ENCODE measurements around the gene CHEK1. TPM values are rescaled to one million over a fixed set of nuclear protein-coding genes. Genes with fewer than 3 reads are reported as not detected.

CHEK1 gene
- total RNA-seq, 2 donors from 2014 or later = 1.8 to 3.2 TPM

DNA sequence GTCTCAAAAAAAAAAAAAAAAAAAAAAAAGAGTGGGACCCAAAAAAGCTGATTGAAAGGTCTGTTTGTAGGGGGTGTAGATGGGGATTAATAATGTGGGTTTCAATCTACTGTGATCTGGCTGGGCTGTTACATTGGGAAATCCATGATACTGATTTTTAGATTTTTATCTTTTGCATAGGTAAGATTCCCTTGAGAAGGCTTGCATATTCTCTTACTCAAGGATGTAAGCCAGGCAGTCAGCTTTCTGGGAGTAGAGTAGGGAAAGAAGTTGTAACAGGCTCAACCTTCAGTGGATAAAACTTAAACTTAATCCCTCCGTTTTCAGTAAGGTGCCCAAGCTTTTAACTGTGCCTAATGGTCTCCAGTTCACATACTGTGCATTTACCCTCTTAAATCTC is 1.9 kb upstream of the CHEK1 start:
- intact Hi-C loops (cut with DNase I) = loop anchor here in 1 of 2 donors (10.0 kb wide), 1 partner anchor 48 kb away; no protein-coding TSS in a partner anchor
- DNase-seq (no peak), ATAC-seq (no peak)

DNA sequence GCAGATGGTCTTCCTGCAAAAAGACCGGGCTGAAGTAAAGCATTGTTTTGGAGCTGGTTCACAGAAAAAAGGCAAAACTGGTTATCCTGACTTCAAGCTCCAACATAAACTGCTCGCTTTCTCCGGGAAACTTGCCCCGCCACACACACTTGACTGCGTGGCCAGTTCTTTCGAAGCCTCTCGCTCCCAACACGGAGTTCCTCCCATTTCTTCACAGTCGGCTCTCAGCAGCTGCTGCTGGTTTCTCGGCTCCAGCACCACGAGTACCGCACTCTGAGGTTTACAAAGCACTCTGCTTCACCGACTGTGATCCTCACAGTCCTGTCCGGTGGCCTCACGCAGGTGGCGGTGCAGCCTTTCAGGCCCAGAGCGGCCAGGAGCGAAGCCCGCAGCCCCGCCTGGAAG is 264 bp downstream of the CHEK1 start:
- intact Hi-C loops (cut with DNase I) = loop anchor here (2.0 to 10.0 kb wide), 2 partner anchors 32 to 50 kb away; partner anchors contain the start of gene STT3A (in 1 of the 2)
- ATAC-seq (peak; percentile 51), DNase-seq (no peak)

DNA sequence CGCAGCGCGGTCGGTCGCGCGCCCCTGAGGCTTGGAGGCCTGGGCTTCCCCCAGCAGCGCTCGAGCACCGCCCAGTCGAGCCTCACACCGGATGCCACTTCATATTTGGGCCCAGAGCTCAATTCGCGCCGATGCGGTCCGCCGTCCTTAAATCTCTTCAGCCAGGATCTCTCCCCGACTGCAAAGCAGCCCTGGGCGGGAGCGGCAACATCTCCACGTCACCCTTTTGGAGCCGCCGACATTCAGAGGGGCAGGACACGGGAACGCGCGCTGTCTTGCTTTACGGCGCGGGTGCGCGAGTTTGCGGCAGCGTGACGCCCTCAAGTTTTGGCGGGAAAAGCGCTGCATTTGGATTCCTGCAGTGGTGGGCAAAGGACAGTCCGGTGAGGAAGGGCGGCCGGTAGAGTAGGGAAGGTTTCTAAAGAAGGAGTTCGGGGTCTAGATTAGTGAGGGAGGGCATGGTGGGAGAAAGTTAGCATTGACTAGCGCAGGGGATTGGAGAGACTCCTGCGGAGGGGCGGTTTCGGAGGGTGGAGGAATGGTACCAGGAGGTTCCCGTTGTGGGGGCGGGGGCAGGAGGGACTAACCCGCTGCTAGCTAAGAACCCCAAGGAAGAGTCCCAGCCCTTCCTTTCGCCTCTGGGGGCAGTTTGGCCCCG is 796 bp downstream of the CHEK1 start:
- peak; percentile 89 for DNase-seq
- intact Hi-C loops (cut with DNase I) = loop anchor here (2.0 to 10.0 kb wide), 2 partner anchors 33 to 51 kb away; partner anchors contain the start of gene STT3A (in 1 of the 2)
- peak; percentile 95 to 97 for ATAC-seq

DNA sequence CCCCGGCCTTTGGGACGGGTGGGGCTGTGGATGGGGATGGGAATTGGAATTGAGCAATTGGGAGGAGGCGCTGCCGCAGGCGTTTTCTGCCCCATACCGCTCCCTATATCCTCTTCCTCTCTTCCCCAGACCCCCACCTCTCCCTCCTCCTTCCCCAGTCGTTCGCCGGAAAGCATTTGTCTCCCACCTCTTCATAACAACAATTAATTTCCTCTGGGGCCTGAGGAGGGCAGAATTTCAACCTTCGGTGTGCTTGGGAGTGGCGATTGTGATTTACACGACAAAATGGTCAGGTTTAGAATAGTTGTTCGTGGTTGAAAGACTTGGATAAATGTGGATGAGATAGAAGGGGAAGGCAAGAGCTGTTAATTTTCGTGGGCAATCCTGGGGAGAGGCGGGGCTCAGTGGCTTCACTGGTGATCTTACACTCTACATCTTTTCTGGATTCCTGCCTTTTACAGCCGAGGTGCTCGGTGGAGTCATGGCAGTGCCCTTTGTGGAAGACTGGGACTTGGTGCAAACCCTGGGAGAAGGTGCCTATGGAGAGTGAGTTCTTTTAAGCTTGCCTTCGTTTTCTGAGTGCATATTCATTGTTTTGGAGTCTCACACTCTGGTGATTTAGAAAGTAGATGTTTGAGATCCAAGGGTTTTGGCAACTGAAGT is 1.5 kb downstream of the CHEK1 start:
- intact Hi-C loops (cut with DNase I) = loop anchor here in 1 of 2 donors (10.0 kb wide), 1 partner anchor 52 kb away; no protein-coding TSS in a partner anchor
- ATAC-seq (peak; percentile 2 to 35), DNase-seq (no peak)

DNA sequence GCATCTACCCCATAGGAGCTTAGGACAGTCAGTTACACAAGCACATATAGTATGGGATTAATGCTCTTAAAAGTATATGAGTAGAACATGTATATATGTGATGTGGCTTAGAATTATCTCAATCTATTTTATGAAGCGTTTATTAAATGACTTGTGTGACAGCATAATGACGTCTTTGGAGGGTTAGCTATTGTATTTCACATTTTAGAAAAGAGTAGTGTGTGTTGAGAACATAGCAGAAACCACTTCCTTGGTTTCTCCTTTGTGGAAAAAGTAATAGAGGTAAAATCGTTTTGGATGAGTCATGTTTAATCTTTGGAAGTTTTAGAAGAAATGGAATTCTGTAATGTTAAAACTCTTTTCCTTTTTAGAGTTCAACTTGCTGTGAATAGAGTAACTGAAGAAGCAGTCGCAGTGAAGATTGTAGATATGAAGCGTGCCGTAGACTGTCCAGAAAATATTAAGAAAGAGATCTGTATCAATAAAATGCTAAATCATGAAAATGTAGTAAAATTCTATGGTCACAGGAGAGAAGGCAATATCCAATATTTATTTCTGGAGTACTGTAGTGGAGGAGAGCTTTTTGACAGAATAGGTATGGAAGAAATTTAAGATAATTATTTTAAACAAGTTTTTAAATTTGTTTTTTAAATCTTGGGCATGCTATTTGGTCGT is 2.4 kb downstream of the CHEK1 start:
- intact Hi-C loops (cut with DNase I) = loop anchor here in 1 of 2 donors (10.0 kb wide), 1 partner anchor 53 kb away; no protein-coding TSS in a partner anchor
- ATAC-seq (no peak), DNase-seq (no peak)

DNA sequence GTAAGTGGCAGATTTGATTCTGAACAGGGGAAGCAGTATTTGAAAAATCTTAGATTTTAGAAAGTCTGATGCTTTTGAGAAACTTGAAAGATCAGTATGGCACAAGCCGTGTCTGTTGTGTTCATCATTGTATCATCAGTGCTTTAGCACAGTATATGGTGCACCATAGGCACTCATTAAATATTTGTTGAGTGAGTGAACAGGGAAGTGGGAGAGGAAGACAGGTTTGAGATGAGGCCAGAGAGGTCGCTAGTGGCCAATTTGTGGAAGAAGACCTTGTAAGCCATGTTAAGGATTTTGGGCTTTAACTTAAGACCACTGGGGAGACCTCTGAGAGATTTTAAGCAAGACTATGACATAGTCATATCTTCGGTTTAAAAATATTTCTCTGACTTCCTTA is 12.9 kb downstream of the CHEK1 start:
- DNase-seq = no peak
- intact Hi-C loops (cut with DNase I) = no loop called here
- no peak for ATAC-seq

DNA sequence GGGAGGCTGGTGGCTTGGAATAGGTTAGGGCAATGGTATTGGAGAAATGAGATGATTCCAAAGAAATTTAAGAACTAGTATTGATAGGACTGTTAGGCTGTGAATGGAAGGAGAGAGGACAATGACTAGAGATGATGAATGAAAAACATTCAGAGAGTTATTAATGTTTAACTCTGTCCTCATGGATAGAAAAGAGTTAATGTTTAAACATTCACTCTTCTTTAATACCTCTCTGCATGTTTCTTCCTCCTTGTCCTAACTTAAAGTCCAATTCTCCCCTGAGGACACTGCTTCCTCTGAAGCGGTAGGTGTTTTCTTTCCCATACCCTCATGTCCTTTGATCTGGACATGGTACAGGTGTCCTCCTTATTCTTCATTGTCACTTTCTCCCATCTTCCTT is 13.4 kb downstream of the CHEK1 start:
- intact Hi-C loops (cut with DNase I) = no loop called here
- ATAC-seq (no peak), DNase-seq (no peak)

DNA sequence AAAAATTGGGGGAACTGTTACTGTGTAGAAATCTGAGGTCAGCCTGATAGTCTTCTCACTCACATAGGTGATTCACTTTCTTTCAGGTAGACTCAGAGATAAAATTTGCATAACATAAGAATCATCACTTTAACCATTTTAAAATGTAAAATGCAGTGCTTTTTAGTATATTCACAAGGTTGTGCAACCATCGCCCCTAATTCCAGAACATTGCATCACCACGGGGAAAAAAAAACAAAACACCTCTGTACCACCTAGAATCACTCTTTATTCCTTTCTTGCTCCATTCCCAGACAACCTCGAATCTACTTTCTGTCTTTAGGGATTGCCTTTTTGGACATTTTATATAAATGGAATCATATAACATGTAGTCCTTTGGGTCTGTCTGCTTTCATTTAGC is 20.9 kb downstream of the CHEK1 start:
- no peak for ATAC-seq
- no peak for DNase-seq
- intact Hi-C loops (cut with DNase I) = no loop called here

DNA sequence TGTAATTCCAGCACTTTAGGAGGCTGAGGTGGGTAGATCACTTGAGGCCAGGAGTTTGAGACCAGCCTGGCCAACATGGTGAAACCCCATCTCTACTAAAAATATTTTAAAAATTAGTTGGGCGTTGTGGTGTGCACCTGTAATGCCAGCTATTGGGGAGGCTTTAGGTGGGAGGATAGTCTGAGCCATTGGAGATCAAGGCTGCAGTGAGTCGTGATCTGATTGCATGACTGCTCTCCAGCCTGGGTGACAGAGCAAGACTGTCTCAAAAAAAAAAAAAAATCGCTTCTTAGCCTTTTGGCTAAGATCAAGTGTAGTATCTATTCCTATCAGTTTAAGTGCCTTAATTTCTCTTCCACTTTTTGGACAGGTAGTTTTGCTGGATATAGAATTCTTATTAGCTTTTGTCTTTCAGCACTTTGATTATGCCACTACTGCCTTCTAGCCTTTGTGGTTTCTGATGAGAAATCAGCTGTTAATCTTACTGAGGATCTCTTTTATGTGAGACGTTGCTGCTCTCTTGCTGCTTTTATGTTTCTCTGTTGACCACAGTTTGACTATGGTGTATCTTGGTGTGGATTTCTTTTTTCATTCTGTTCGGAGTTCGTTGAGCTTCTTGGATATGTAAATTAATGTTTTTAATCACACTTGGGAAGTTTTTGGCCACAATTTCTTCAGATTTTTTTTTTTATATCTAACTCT is 24.7 kb downstream of the CHEK1 start:
- no peak for DNase-seq
- intact Hi-C loops (cut with DNase I) = no loop called here
- no peak for ATAC-seq

DNA sequence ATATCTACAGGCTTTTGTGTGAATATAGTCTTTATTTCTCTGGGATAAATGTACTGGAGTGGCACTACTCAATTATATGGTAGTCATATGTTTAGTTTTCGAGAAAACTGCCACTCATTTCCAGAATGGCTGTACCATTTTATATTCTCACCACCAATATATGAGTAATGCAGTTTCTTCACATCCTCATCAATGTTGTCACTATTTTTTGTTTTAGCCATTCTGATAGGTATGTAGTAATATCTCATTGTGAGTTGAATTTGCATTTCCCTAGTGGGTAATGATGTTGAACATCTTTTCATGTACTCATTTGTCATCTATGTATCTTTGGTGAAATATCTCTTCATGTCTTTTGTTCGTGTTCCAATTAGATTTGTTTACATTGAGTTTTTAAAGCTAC is 37.7 kb downstream of the CHEK1 start:
- intact Hi-C loops (cut with DNase I) = no loop called here

DNA sequence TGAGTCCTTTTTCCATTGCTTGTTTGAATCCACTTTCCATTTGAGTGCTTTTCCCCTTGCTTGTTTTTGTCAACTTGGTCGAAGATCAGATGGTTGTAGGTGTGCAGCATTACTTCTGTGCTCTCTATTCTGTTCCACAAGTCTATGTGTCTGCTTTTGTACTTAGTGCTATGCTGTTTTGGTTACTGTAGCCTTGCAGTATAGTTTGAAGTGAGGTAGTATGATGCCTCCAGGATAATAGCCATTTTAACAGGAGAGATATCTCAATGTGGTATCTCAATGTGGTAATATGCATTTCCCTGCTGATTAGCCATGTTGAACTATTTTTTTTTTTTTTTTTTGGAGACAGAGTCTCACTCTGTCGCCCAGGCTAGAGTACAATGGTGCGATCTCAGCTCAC is 38.9 kb downstream of the CHEK1 start:
- no peak for DNase-seq
- no peak for ATAC-seq
- intact Hi-C loops (cut with DNase I) = no loop called here

More for the DNA sequence above, 37.7 kb downstream of the CHEK1 start:
- DNase-seq (no peak), ATAC-seq (no peak)

DNA sequence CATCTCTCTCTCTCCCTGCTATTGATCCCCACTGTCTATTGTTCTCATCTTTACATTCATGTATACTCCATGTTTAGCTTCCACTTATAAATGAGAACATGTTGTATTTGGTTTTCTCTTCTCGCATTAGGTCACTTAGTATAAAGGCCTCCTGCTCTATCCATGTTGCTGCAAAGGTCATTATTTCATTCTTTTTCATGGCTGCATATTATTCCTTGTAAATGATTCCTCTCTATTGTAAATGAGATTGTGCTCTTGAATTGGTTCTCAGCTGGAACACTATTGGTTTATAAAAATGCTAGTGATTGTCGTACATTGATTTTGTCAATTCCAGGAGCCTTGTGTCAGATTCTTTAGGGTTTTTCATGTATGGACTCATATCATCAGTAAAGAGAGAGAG is 42.2 kb downstream of the CHEK1 start:
- DNase-seq (no peak), ATAC-seq (no peak)
- intact Hi-C loops (cut with DNase I) = no loop called here

DNA sequence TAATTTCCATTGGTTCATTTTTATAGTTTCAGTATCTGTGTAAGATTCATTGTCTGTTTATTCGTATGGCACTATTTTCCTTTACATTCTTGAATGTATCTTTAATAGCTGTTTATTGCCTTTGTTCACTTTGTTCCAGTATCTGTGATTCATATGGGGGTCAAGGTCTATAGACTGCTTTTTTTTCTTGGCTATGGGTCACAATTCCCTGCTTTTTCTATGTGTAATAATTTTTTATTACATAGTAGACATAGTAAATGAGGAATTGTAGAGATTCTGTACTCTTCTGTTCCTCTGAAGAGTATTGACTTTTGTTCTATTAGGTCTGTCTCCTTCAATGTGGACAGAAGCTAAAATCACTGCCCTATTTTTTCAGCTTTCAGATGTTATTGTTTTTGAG is 45.2 kb downstream of the CHEK1 start:
- ATAC-seq = no peak
- intact Hi-C loops (cut with DNase I) = no loop called here
- no peak for DNase-seq

DNA sequence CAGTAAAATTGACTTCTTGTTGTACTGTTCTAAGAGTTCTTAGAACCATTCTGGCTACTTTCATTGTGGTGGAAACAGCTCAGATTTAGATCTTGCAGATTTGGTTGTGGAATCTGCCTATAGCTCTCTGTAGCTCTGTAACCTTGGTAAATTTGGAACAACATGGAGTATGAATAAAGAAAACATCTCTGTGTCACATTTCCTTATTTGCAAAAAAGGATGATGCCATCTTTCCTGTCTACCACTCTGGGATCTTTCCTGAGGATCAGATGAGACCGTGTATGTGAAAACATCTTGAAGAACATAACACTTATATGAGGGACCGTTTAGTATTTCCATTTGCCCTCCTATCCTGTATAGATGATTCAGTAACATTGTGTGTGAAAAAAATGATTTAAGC is 46.6 kb downstream of the CHEK1 start:
- DNase-seq (no peak), ATAC-seq (no peak)
- intact Hi-C loops (cut with DNase I) = no loop called here

DNA sequence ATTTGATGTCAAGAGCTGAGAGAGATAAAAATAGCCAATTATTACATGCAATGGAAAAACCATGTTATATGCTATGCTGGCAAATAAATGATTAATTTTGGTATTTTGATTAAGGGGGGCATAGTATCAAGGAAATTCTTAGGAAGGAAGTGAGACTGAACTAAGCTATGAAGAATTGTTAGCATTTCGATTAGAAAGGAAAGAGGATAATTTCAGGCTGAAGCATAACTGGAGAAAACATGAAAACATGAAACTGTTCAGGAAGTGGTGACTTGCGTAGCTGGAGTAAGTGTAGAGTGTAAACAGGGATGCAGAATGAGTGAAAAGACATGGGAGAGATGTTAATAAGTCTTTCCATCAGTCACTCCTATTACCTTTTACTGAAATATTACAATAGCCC is 49.2 kb downstream of the CHEK1 start:
- intact Hi-C loops (cut with DNase I) = no loop called here
- DNase-seq (no peak), ATAC-seq (no peak)

DNA sequence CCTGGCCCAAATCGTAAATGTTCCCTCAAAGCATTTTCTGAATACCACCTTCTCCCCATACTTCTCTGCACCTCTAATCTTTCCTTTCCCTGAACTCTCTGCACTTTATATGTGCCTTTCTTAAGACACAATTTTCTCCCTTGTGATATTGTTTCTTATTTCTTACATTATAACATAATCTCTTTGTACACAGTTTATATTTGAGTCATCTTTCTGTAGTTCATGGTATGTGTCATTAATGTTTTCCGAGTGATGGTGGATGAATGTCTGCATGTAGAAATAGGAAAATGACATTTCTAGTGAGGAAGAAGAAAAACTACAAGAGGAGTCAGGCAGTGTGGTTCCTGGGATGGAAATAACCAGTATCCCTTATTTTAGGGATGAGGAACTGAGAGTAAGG is 50.2 kb downstream of the CHEK1 start:
- intact Hi-C loops (cut with DNase I) = no loop called here
- ATAC-seq = no peak
- no peak for DNase-seq

DNA sequence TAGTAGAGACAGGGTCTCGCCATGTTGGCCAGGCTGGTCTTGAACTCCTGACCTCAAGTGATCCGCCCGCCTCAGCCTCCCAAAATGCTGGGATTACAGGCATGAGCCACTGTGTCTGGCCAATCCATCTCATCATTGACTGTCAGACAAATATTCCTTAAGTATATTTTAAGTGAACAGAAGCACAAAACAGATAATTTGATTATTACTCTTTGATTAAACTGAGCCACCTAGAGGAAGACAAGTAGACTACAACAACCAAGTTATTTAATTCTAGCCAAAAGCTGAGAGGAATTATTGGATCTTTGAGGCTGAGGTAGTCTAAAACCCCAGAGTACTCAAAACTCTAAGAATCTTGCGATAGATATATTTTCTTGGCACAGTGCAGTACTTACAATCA is 54.4 kb downstream of the CHEK1 start:
- intact Hi-C loops (cut with DNase I) = no loop called here
- ATAC-seq (no peak), DNase-seq (no peak)

DNA sequence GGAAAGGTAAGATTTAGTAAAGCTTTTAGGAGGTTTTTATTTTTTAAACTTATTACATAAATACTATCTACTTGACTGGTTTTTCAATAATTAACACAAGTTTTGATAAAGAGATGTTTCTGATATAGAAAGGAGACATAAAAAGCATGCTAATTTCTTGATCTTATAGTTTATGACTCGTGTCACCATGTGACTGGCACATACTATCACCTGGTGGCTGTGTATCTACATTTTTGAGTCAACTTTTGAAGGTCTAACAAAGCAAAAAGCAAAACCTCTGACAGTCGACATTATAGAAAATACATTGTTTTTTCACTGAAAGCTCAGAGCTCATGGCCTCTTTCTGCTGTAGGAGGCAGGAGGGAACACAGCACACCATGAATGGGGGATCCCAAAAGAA is 54.9 kb downstream of the CHEK1 start:
- intact Hi-C loops (cut with DNase I) = no loop called here
- DNase-seq (no peak), ATAC-seq (no peak)

DNA sequence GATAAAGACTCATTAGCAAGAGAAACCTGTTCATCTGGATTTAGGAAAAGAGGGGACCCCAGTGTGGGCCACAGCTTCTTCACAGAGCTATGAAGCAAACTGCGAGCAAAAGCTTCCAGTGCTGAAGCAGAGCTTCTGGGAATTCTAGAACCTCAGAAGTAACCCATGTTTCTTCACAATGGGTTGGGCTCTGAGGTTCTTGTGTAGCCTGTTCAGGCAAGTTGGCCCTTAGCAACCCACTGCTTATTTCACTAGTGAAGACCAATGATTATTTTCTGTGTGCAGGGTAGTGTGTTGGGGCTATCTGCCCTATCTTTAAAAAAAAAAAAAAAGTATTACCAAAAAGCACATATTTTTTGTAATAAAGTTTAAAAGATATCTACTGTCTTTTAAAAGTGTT is 55.8 kb downstream of the CHEK1 start, which contains the start of gene ACRV1:
Gene ACRV1, minus strand, starts transcription at position 101 of the 400 bp plus-strand sequence. Its CDS starts 67 bp downstream, at position 34.
- intact Hi-C loops (cut with DNase I) = no loop called here
- no peak for DNase-seq
- ATAC-seq = no peak

DNA sequence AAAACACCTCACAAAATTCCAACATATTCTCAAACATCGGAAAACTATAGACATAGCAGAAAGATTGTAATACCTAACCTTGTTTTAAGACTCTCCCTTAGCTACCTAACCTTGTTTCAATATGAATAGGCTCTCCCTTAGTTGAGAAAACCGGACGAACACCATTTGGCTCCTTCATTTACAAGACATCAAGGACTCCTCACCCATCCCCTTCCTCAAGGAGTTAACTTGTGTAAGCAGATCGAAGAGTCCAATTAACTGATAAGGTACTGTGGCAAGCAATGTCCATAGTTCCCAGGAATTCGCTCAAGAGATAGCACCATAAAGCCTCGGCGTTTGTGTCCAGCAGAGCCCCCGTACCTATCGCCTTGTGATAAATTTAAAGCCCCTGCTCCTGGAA is 60.3 kb downstream of the CHEK1 start:
- intact Hi-C loops (cut with DNase I) = no loop called here
- no peak for ATAC-seq

More for the DNA sequence above, 60.3 kb downstream of the CHEK1 start:
- DNase-seq = no peak

Data from left cardiac atrium (tissue), 4 donors.